GM18505 (cell line): ENCODE measurements around the gene GPR173.

Experiments used
- ATAC-seq: cut with Tn5 transposase; IDR thresholded peaks from one replicate; pipeline ENCODE4 v1.9.1; 2021; ENCODE audit not compliant: unreplicated experiment
- POLR2A ChIP-seq: IDR thresholded peaks from 4 replicates; pipeline ENCODE4 v1.6.1; 2011; ENCODE audit warnings: borderline replicate concordance; ENCODE audit not compliant: insufficient read depth, insufficient read length; ENCODE audit errors: extremely low read depth

Gene GPR173

GRCh38 chrX:53126377-53126776, 77.8 kb downstream of the GPR173 start:
- ATAC-seq = no peak
- no peak for TF ChIP-seq POLR2A

GRCh38 chrX:53128097-53128749, 79.6 kb downstream of the GPR173 start:
- ATAC-seq = no peak

More at GRCh38 chrX:53128097-53128749, 79.6 kb downstream of the GPR173 start:
- TF ChIP-seq POLR2A = no peak
